Endothelial cell of umbilical vein (primary cell): ENCODE results near the gene MYH16. TPM values are rescaled to one million over a fixed set of nuclear protein-coding genes. Genes with fewer than 3 reads are reported as not detected.

Source experiments
- BruUV-seq: library from RNA; stranded (reverse); fragments of 400-500 nt; replicated peaks from 2 replicates; lab custom pipeline; 2021; lab: Mats Ljungman, UMichigan
- CTCF ChIA-PET: fragments of 300-600, 350-600 bp; sonication (Branson Sonifier 250); formaldehyde crosslinking; loops from one replicate; lab custom pipeline; 2021; ENCODE audit warnings: antibody characterized with exemption, inconsistent platforms; lab: Charles Lee
- POLR2A ChIA-PET: fragments of 300-600, 350-600 bp; sonication (Branson Sonifier 250); formaldehyde crosslinking; loops from one replicate; lab custom pipeline; 2021; ENCODE audit warnings: antibody characterized with exemption, inconsistent platforms; lab: Charles Lee
- DNase-seq: peaks from one replicate; pipeline ENCODE4 v3.0.0-alpha.2; 2011; ENCODE audit warnings: low read depth, low spot score
- FAIRE-seq: peaks from 2 replicates; lab custom pipeline; 2011; peaks lifted over from hg19 to GRCh38; lab: Jason Lieb, UNC
- H2AFZ ChIP-seq: 2 replicates; pipeline ENCODE4 v1.6.0; 2012; ENCODE audit warnings: low read depth, low read length, control low read depth, inconsistent platforms
- H3K27ac ChIP-seq: 2 replicates; pipeline ENCODE4 v1.5.1; 2011; ENCODE audit warnings: low read depth, mild to moderate bottlenecking, control low read depth, low read length, moderate library complexity; ENCODE audit not compliant: insufficient read depth
- H3K27me3 ChIP-seq, 2 experiments: 2 replicates each; pipeline versions ENCODE4 v1.6.0 to v1.6.1; 2011; ENCODE audit warnings: low read length in 2 of 2, mixed read lengths in 1 of 2; ENCODE audit not compliant: control insufficient read depth in 2 of 2, insufficient read depth in 2 of 2
- H3K36me3 ChIP-seq, 2 experiments: 2 replicates in 1 of 2; 3 replicates in 1 of 2; pipeline ENCODE4 v1.5.1; 2011; ENCODE audit warnings: low read length in 2 of 2, mild to moderate bottlenecking in 1 of 2, moderate library complexity in 1 of 2; ENCODE audit not compliant: control insufficient read depth in 2 of 2, insufficient read depth in 2 of 2; ENCODE audit errors: extremely low read depth in 1 of 2
- H3K4me1 ChIP-seq: 3 replicates; pipeline ENCODE4 v1.5.1; 2011; ENCODE audit warnings: mild to moderate bottlenecking, low read length; ENCODE audit not compliant: control insufficient read depth, insufficient read depth; ENCODE audit errors: extremely low read depth
- H3K4me2 ChIP-seq: 2 replicates; pipeline ENCODE4 v1.6.1; 2011; ENCODE audit warnings: low read length, control low read depth, mixed read lengths; ENCODE audit not compliant: insufficient read depth
- H3K4me3 ChIP-seq, 3 experiments: fragments of 200-600 bp in 1 of 3; sonication (generic), shearing (Covaris generic) in 1 of 3; replicated peaks in 1 of 3; 2 replicates each; pipeline ENCODE4 v1.5.1; 2011 to 2016; ENCODE audit warnings: control low read depth in 3 of 3, low read length in 3 of 3, mild to moderate bottlenecking in 2 of 3, inconsistent platforms in 1 of 3, low read depth in 1 of 3, moderate library complexity in 1 of 3; ENCODE audit not compliant: insufficient read depth in 1 of 3
- H3K79me2 ChIP-seq: 2 replicates; pipeline ENCODE4 v1.6.0; 2012; ENCODE audit warnings: low read length, inconsistent platforms; ENCODE audit not compliant: control insufficient read depth, insufficient read depth
- H3K9ac ChIP-seq: replicated peaks from 2 replicates; pipeline ENCODE3; 2011; ENCODE audit warnings: low read length, control low read depth; ENCODE audit not compliant: insufficient read depth; ENCODE audit errors: extremely low read depth
- H3K9me1 ChIP-seq: replicated peaks from 3 replicates; pipeline ENCODE4 v1.6.0; 2011; ENCODE audit warnings: mild to moderate bottlenecking, low read length; ENCODE audit not compliant: control insufficient read depth, insufficient read depth; ENCODE audit errors: extremely low read depth
- H3K9me3 ChIP-seq: replicated peaks from 2 replicates; pipeline ENCODE4 v1.5.1; 2012; ENCODE audit warnings: low read length, inconsistent platforms; ENCODE audit not compliant: control insufficient read depth, insufficient read depth
- H4K20me1 ChIP-seq: replicated peaks from 2 replicates; pipeline ENCODE3; 2011; ENCODE audit warnings: mild to moderate bottlenecking, low read length; ENCODE audit not compliant: control insufficient read depth, insufficient read depth; ENCODE audit errors: extremely low read depth
- EZH2 ChIP-seq: IDR thresholded peaks from 2 replicates; pipeline ENCODE4 v1.6.1; 2012; ENCODE audit warnings: borderline replicate concordance, low read depth, mild to moderate bottlenecking, moderate library complexity, low read length, inconsistent platforms; ENCODE audit not compliant: severe bottlenecking
- FOS ChIP-seq: IDR thresholded peaks from 2 replicates; pipeline ENCODE4 v1.6.1; 2011; ENCODE audit warnings: mild to moderate bottlenecking, low read length, moderate library complexity, borderline replicate concordance; ENCODE audit not compliant: insufficient read depth
- GATA2 ChIP-seq: IDR thresholded peaks from 2 replicates; pipeline ENCODE4 v1.7.0; 2011; ENCODE audit warnings: low read depth, mild to moderate bottlenecking, moderate library complexity, mixed read lengths, low read length; ENCODE audit not compliant: insufficient read length, insufficient read depth
- JUN ChIP-seq: IDR thresholded peaks from 2 replicates; pipeline ENCODE4 v1.6.1; 2011; ENCODE audit warnings: borderline replicate concordance, low read depth; ENCODE audit not compliant: insufficient read length, insufficient read depth
- MYC ChIP-seq: IDR thresholded peaks from one replicate; pipeline ENCODE4 v1.6.1; 2011; ENCODE audit warnings: mild to moderate bottlenecking, low read depth, low read length
- POLR2A ChIP-seq: IDR thresholded peaks from 2 replicates; pipeline ENCODE4 v1.6.1; 2012; ENCODE audit warnings: low read depth, mild to moderate bottlenecking, control low read depth, low read length
- POLR2AphosphoS5 ChIP-seq: IDR thresholded peaks from 2 replicates; pipeline ENCODE4 v1.6.1; 2012; ENCODE audit warnings: low read depth, mild to moderate bottlenecking, control low read depth, low read length, moderate library complexity; ENCODE audit not compliant: insufficient read depth
- dilution Hi-C: fragments of 300-500 bp; cut with MboI; formaldehyde crosslinking; loops from one replicate; pipeline ENCODE4 v1.15.0; 2019; ENCODE audit warnings: low sequenced_read_pairs; ENCODE audit not compliant: extremely low pct_ligation_motif_present
- intact Hi-C: fragments of 100-400 bp; cut with micrococcal nuclease; formaldehyde crosslinking; loops from one replicate; pipeline ENCODE4 v1.10.0; 2022
- polyA plus RNA-seq, 4 experiments: library from polyadenylated mRNA; depleted of rRNA in 3 of 4; stranded (reverse) in 3 of 4; unstranded in 1 of 4; fragments of >200 nt; gene quantifications; 2 replicates each; pipeline versions ENCODE4 v1.2.1 to v1.2.3, GENCODE V29; 2011 to 2012; ENCODE audit warnings: missing spikeins in 1 of 4
- total RNA-seq: library from RNA; stranded (reverse); gene quantifications from 2 replicates; pipeline ENCODE4 v1.2.3, GENCODE V29; 2021
- TF ChIP-seq, protein P1 (sequence below): IDR thresholded peaks from 2 replicates; pipeline ENCODE4 v1.6.1; 2011; ENCODE audit not compliant: insufficient read depth, insufficient read length
- TF ChIP-seq, protein P2 (sequence below), 2 donors: IDR thresholded peaks; 1 replicate in 1 of 2; 2 replicates in 1 of 2; pipeline ENCODE4 v1.5.1; 2011; ENCODE audit warnings: low read length in 2 of 2, mild to moderate bottlenecking in 2 of 2, moderate library complexity in 2 of 2, control low read depth in 1 of 2, inconsistent platforms in 1 of 2, low read depth in 1 of 2; ENCODE audit not compliant: insufficient read depth in 1 of 2; ENCODE audit errors: extremely low read depth in 1 of 2

MYH16 gene
- total and polyA plus RNA-seq, 2 donors (not counting 3 experiments of a cell fraction or from before 2014, with no cell fraction given) = 0.01 to 0.11 TPM

GRCh38 chr7:99238558-99239341, 33.9 kb upstream of the MYH16 start:
- FAIRE-seq (no peak), DNase-seq (no peak)
- no peak overlapping the region for H3K9ac ChIP-seq
- peaks cover 2% of the 10 kb centered on the region in 2 experiments for H3K27me3 ChIP-seq
- H3K4me2 ChIP-seq = no peak overlapping the region
- intact Hi-C loops (no loop called here), dilution Hi-C loops (no loop called here)
- no peaks in the 10 kb centered on the region for H3K4me1 ChIP-seq
- no peak for TF ChIP-seq JUN
- TF ChIP-seq POLR2AphosphoS5 = no peak
- no peak for TF ChIP-seq POLR2A
- TF ChIP-seq, protein P1, sequence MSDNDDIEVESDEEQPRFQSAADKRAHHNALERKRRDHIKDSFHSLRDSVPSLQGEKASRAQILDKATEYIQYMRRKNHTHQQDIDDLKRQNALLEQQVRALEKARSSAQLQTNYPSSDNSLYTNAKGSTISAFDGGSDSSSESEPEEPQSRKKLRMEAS = no peak
- TF ChIP-seq MYC = no peak
- no peak for TF ChIP-seq EZH2
- TF ChIP-seq, protein P2, sequence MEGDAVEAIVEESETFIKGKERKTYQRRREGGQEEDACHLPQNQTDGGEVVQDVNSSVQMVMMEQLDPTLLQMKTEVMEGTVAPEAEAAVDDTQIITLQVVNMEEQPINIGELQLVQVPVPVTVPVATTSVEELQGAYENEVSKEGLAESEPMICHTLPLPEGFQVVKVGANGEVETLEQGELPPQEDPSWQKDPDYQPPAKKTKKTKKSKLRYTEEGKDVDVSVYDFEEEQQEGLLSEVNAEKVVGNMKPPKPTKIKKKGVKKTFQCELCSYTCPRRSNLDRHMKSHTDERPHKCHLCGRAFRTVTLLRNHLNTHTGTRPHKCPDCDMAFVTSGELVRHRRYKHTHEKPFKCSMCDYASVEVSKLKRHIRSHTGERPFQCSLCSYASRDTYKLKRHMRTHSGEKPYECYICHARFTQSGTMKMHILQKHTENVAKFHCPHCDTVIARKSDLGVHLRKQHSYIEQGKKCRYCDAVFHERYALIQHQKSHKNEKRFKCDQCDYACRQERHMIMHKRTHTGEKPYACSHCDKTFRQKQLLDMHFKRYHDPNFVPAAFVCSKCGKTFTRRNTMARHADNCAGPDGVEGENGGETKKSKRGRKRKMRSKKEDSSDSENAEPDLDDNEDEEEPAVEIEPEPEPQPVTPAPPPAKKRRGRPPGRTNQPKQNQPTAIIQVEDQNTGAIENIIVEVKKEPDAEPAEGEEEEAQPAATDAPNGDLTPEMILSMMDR (IDR thresholded peaks at IDR 0.05; ENCODE audit: extremely low read depth in 1 of 2, insufficient read depth in 1 of 2, low read depth in 1 of 2, low read length in 2 of 2) = no peak
- TF ChIP-seq GATA2 = no peak
- TF ChIP-seq FOS = no peak
- no peaks in the 10 kb centered on the region for H3K79me2 ChIP-seq
- no peak overlapping the region for H3K4me3 ChIP-seq
- H3K9me1 ChIP-seq = no peaks in the 10 kb centered on the region
- POLR2A ChIA-PET = no interaction called here
- no peaks in the 10 kb centered on the region for H3K36me3 ChIP-seq
- H3K9me3 ChIP-seq = no peaks in the 10 kb centered on the region
- no peak overlapping the region for H2AFZ ChIP-seq
- no peaks in the 10 kb centered on the region for H4K20me1 ChIP-seq
- CTCF ChIA-PET = interaction anchor here (0.5 to 1.4 kb wide), 2 partner anchors 11 to 70 kb away, joined by 3 read pairs; no protein-coding TSS in a partner anchor
- no peak overlapping the region for H3K27ac ChIP-seq
- BruUV-seq = no TSS peak
